ENCODE results near the gene MRPL47. TPM values are rescaled to one million over a fixed set of nuclear protein-coding genes. Genes with fewer than 3 reads are reported as not detected.

MRPL47 gene
- total and polyA plus RNA-seq, 8 donors, result 5.8 to 50.6 (median 35.2) TPM

DNA sequence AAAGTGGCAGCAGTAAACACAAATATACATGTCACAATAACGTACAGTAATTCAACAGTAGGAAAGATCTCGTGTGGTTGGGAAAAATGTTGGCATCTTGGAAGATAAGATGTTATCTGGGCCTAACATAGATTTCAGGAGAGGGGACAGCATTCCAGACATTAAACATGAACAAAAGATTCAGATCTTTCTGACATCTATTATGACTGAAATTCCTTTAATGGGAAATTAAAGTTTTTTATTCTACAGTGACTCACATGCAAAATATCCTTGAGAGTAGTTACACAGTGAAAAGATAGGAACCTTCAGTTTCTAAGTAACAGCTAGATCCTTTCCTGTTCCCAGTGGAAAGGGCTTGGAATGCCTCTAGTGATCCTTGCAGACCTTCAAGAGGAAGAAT lies 9.4 kb upstream of the MRPL47 start:
- Histone ChIP-seq H3K9me3 (no peaks in the 10 kb centered on the region), H3K27me3 (no peaks in the 10 kb centered on the region), H3K36me3 (peaks cover 9 to 51% (median 36%) of the 10 kb centered on the region in 4 donors), H3K27ac (no peak overlapping the region), H3K4me1 (peaks cover 0 to 31% (median 13%) of the 10 kb centered on the region in 4 donors), H3K4me3 (no peak overlapping the region)
- intact Hi-C loops (cut with DNase I; ENCODE audit: low total_unique reads), result no loop called here
- TF ChIP-seq EP300 (IDR thresholded peaks at IDR 0.05) (no peak), POLR2AphosphoS5 (IDR thresholded peaks at IDR 0.05) (no peak), POLR2A (IDR thresholded peaks at IDR 0.05) (no peak)
- TF ChIP-seq, protein P1, sequence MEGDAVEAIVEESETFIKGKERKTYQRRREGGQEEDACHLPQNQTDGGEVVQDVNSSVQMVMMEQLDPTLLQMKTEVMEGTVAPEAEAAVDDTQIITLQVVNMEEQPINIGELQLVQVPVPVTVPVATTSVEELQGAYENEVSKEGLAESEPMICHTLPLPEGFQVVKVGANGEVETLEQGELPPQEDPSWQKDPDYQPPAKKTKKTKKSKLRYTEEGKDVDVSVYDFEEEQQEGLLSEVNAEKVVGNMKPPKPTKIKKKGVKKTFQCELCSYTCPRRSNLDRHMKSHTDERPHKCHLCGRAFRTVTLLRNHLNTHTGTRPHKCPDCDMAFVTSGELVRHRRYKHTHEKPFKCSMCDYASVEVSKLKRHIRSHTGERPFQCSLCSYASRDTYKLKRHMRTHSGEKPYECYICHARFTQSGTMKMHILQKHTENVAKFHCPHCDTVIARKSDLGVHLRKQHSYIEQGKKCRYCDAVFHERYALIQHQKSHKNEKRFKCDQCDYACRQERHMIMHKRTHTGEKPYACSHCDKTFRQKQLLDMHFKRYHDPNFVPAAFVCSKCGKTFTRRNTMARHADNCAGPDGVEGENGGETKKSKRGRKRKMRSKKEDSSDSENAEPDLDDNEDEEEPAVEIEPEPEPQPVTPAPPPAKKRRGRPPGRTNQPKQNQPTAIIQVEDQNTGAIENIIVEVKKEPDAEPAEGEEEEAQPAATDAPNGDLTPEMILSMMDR (IDR thresholded peaks at IDR 0.05), result no peak
- WGBS, 5 donors, result 22 to 50% (median 39%) methylated on average over 2 of the region's 2 CpGs
- no peak for DNase-seq

DNA sequence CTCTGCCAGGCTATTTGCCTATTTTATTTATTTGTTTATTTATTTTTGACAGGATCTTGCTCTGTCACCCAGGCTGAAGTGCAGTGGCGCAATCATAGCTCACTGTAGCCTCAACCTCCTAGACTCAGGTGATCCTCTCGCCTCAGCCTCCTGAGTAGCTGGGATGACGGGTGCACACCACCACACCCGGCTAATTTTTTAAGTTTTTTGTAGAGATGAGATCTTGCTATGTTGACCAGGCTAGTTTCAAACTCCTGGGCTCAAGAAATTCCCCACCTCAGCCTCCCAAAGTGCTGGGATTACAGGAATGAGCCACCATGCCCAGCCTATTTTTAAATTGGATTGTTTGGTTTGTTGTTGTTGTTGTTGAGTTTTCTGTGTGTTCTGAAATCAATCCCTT lies 5.6 kb upstream of the MRPL47 start:
- Histone ChIP-seq H3K4me1 (peaks cover 7 to 61% (median 38%) of the 10 kb centered on the region in 4 donors), H3K27me3 (no peaks in the 10 kb centered on the region), H3K9me3 (no peaks in the 10 kb centered on the region), H3K27ac (no peak overlapping the region), H3K36me3 (peaks cover 0 to 22% (median 14%) of the 10 kb centered on the region in 4 donors), H3K4me3 (no peak overlapping the region)
- TF ChIP-seq, protein P1 (IDR thresholded peaks at IDR 0.05), result no peak
- no peak for TF ChIP-seq POLR2A (IDR thresholded peaks at IDR 0.05)
- TF ChIP-seq EP300 (IDR thresholded peaks at IDR 0.05), result no peak
- no peak for TF ChIP-seq POLR2AphosphoS5 (IDR thresholded peaks at IDR 0.05)
- 91 to 100% (median 96%) methylated on average over 4 of the region's 4 CpGs for WGBS, 5 donors
- intact Hi-C loops (cut with DNase I; ENCODE audit: low total_unique reads), result no loop called here
- no peak for DNase-seq

DNA sequence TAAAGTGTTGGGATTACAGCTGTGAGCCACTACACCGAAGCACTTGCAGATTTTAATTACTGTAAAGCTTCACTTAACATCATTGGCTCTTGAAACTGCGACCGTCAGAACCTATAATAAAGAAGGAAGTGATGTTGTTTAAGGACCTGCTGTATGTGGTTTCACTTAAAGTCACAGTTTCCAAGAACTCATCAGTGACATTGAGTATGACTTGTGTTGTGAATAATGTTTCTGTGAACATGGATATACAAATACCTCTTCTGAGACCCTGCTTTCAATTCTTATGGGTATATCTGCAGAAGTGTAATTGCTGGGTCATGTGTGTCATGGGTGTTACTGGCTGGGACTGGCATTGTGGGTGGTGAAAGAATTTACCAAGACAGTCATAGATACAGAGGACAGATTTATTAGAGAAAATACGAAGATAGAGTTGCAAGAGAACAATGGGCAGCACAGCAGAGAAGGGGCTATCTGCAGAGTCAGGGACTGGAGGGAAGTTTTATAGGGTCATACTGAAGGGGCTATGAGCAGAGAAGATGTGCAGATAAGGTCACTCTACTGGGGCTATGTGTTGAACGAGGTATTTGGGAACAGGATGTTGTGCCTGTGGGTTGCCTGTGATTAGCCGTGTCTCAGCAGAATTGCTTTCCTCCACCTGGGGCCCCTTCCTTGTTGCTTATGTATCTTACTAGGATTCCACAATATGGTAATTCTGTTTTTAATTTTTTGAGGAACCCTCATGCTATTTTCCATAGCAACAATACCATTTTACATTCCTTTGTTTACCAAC lies 4.7 kb upstream of the MRPL47 start:
- Histone ChIP-seq H3K27ac (no peak overlapping the region), H3K36me3 (peaks cover 0 to 22% (median 14%) of the 10 kb centered on the region in 4 donors), H3K9me3 (no peaks in the 10 kb centered on the region), H3K4me3 (no peak overlapping the region), H3K4me1 (peaks cover 7 to 54% (median 35%) of the 10 kb centered on the region in 4 donors), H3K27me3 (no peaks in the 10 kb centered on the region)
- TF ChIP-seq EP300 (IDR thresholded peaks at IDR 0.05), result no peak
- TF ChIP-seq, protein P1 (IDR thresholded peaks at IDR 0.05), result no peak
- no peak for TF ChIP-seq POLR2A (IDR thresholded peaks at IDR 0.05)
- TF ChIP-seq POLR2AphosphoS5 (IDR thresholded peaks at IDR 0.05), result no peak
- peak in 1 of 2 donors; percentile 18 for DNase-seq
- 57 to 70% (median 69%) methylated on average over 6 of the region's 6 CpGs for WGBS, 5 donors
- intact Hi-C loops (cut with DNase I; ENCODE audit: low total_unique reads), result no loop called here

DNA sequence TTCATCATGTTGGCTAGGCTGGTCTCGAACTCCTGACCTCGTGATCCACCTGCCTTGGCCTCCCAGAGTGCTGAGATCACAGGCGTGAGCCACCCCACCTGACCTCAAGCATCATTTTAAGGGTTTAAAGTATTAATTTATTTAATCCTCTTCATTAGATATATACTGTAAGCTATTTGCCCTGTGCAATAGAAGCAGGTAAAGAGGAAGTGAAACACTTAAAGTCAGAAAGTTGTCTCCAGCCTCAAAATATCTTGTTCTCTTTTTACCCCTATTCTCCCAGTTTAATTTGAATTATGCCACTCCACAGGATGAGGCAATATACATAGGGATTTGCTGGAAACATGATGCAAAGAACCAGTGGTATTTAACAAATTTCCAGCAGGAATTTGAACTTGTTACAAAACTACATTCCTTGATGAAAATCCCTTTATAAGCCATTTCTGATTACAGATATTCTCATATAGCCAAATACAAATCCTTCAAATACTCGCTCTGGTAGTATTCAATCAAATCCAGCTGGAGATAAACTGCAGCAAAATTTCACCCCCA lies 2.2 kb upstream of the MRPL47 start:
- 86 to 96% (median 92%) methylated on average over 4 of the region's 4 CpGs for WGBS, 5 donors
- no peaks in the 10 kb centered on the region for H3K27me3 ChIP-seq
- intact Hi-C loops (cut with DNase I; ENCODE audit: low total_unique reads), result no loop called here
- H3K27ac ChIP-seq, result no peak overlapping the region
- TF ChIP-seq EP300 (IDR thresholded peaks at IDR 0.05) (no peak), POLR2A (IDR thresholded peaks at IDR 0.05) (no peak), POLR2AphosphoS5 (IDR thresholded peaks at IDR 0.05) (no peak)
- TF ChIP-seq, protein P1 (IDR thresholded peaks at IDR 0.05), result no peak
- DNase-seq, result no peak
- peaks cover 0 to 28% (median 23%) of the 10 kb centered on the region in 4 donors for H3K36me3 ChIP-seq
- H3K9me3 ChIP-seq, result no peaks in the 10 kb centered on the region
- H3K4me3 ChIP-seq, result no peak overlapping the region
- peaks cover 16 to 57% (median 39%) of the 10 kb centered on the region in 4 donors for H3K4me1 ChIP-seq
